IMR-90 (cell line): Measurements from ENCODE around the gene CTSO. TPM values are rescaled to one million over a fixed set of nuclear protein-coding genes. Genes with fewer than 3 reads are reported as not detected.

ENCODE experiments used
- ATAC-seq: fragments of 200-7000 bp; cut with Tn5 transposase; 2 replicates; pipeline ENCODE4 v1.9.1; 2020; ENCODE audit warnings: low read depth, mild to moderate bottlenecking, moderate library complexity
- BruUV-seq: library from RNA; stranded (reverse); fragments of 400-500 nt; replicated peaks from 2 replicates; lab custom pipeline; 2021; lab: Mats Ljungman, UMichigan
- CTCF ChIA-PET: fragments of 300-600 bp; formaldehyde crosslinking; extraction: SDS; loops from one replicate; lab custom pipeline; 2021; ENCODE audit warnings: antibody characterized with exemption; lab: Yijun Ruan, JAX
- POLR2A ChIA-PET: fragments of 300-600 bp; sonication (Branson Sonifier 250); formaldehyde crosslinking; loops from one replicate; lab custom pipeline; 2022; ENCODE audit warnings: antibody characterized with exemption; ENCODE audit not compliant: unreplicated experiment; lab: Charles Lee
- DNase-seq: peaks from one replicate; pipeline ENCODE4 v3.0.0; 2013
- H2AFZ ChIP-seq: replicated peaks from 2 replicates; pipeline ENCODE3; 2013; ENCODE audit warnings: low read length, mild to moderate bottlenecking; ENCODE audit not compliant: poor library complexity
- H2AK5ac ChIP-seq: 2 replicates; pipeline ENCODE4 v1.6.1; 2013; ENCODE audit warnings: low read depth, low read length, inconsistent platforms
- H2AK9ac ChIP-seq: replicated peaks from 2 replicates; pipeline ENCODE3; 2013; ENCODE audit warnings: mild to moderate bottlenecking, low read depth, low read length, moderate library complexity; ENCODE audit not compliant: poor library complexity
- H2BK120ac ChIP-seq: 2 replicates; pipeline ENCODE4 v1.6.1; 2013; ENCODE audit warnings: low read depth, low read length, inconsistent platforms
- H2BK15ac ChIP-seq: 3 replicates; pipeline ENCODE4 v1.6.1; 2013; ENCODE audit warnings: low read depth, low read length, inconsistent platforms
- H2BK20ac ChIP-seq: 2 replicates; pipeline ENCODE4 v1.6.1; 2013; ENCODE audit warnings: low read depth, mild to moderate bottlenecking, inconsistent platforms, low read length, moderate library complexity
- H2BK5ac ChIP-seq: 2 replicates; pipeline ENCODE4 v1.6.1; 2013; ENCODE audit warnings: mild to moderate bottlenecking, low read depth, low read length, inconsistent platforms; ENCODE audit not compliant: poor library complexity, severe bottlenecking
- H3K14ac ChIP-seq: replicated peaks from 2 replicates; pipeline ENCODE4 v1.6.1; 2013; ENCODE audit warnings: low read depth, low read length, inconsistent platforms
- H3K18ac ChIP-seq: 2 replicates; pipeline ENCODE4 v1.6.1; 2013; ENCODE audit warnings: low read depth, low read length, control low read depth
- H3K23ac ChIP-seq: 2 replicates; pipeline ENCODE4 v1.6.1; 2013; ENCODE audit warnings: low read depth, low read length, inconsistent platforms
- H3K27ac ChIP-seq: 2 replicates; pipeline ENCODE4 v1.5.1; 2013; ENCODE audit warnings: mild to moderate bottlenecking, control low read depth, low read length; ENCODE audit not compliant: insufficient read depth
- H3K27me3 ChIP-seq: 2 replicates; pipeline ENCODE4 v1.6.1; 2013; ENCODE audit warnings: low read length; ENCODE audit not compliant: control insufficient read depth, insufficient read depth
- H3K36me3 ChIP-seq: 2 replicates; pipeline ENCODE4 v1.6.1; 2013; ENCODE audit warnings: low read length, mixed read lengths; ENCODE audit not compliant: control insufficient read depth, insufficient read depth
- H3K4ac ChIP-seq: 2 replicates; pipeline ENCODE4 v1.6.1; 2013; ENCODE audit warnings: low read depth, low read length, inconsistent platforms
- H3K4me1 ChIP-seq: 2 replicates; pipeline ENCODE4 v1.6.1; 2013; ENCODE audit warnings: low read length, mixed read lengths; ENCODE audit not compliant: control insufficient read depth, insufficient read depth
- H3K4me2 ChIP-seq: 2 replicates; pipeline ENCODE4 v1.6.1; 2013; ENCODE audit warnings: low read depth, mild to moderate bottlenecking, control low read depth, low read length, moderate library complexity
- H3K4me3 ChIP-seq: 2 replicates; pipeline ENCODE4 v1.5.1; 2013; ENCODE audit warnings: low read depth, mild to moderate bottlenecking, control low read depth, low read length, moderate library complexity; ENCODE audit not compliant: insufficient read depth
- H3K56ac ChIP-seq: 2 replicates; pipeline ENCODE4 v1.6.1; 2013; ENCODE audit warnings: low read length, inconsistent platforms; ENCODE audit not compliant: insufficient read depth; ENCODE audit errors: extremely low read depth
- H3K79me1 ChIP-seq, 2 experiments: 2 replicates each; pipeline ENCODE4 v1.6.1; 2013; ENCODE audit warnings: low read length in 2 of 2, inconsistent platforms in 1 of 2, low read depth in 1 of 2
- H3K9ac ChIP-seq: 2 replicates; pipeline ENCODE4 v1.6.1; 2013; ENCODE audit warnings: low read depth, low read length, control low read depth
- H3K9me1 ChIP-seq: 2 replicates; pipeline ENCODE4 v1.6.1; 2013; ENCODE audit warnings: low read length, inconsistent platforms; ENCODE audit not compliant: insufficient read depth
- H3K9me3 ChIP-seq: 2 replicates; pipeline ENCODE4 v1.6.1; 2013; ENCODE audit warnings: low read length; ENCODE audit not compliant: control insufficient read depth, insufficient read depth
- H4K20me1 ChIP-seq: 2 replicates; pipeline ENCODE4 v1.6.1; 2013; ENCODE audit warnings: low read length, inconsistent platforms; ENCODE audit not compliant: insufficient read depth
- H4K5ac ChIP-seq: 2 replicates; pipeline ENCODE4 v1.6.1; 2013; ENCODE audit warnings: mild to moderate bottlenecking, low read depth, low read length, control low read depth
- H4K8ac ChIP-seq, 2 experiments: 2 replicates each; pipeline ENCODE4 v1.6.1; 2013; ENCODE audit warnings: low read depth in 2 of 2, low read length in 2 of 2, control low read depth in 1 of 2, inconsistent platforms in 1 of 2
- H4K91ac ChIP-seq: 2 replicates; pipeline ENCODE4 v1.6.1; 2013; ENCODE audit warnings: low read depth, low read length, inconsistent platforms; ENCODE audit not compliant: insufficient read depth
- BHLHE40 ChIP-seq: fragments of 150-350 bp; IDR thresholded peaks from 2 replicates; pipeline ENCODE4 v1.6.1; 2016; ENCODE audit warnings: mild to moderate bottlenecking, low read depth, low read length
- CEBPB ChIP-seq: IDR thresholded peaks from 2 replicates; pipeline ENCODE4 v1.6.1; 2012; ENCODE audit warnings: low read depth, low read length, improper control_type of control experiment
- MAFK ChIP-seq: IDR thresholded peaks from 2 replicates; pipeline ENCODE4 v1.6.1; 2012; ENCODE audit warnings: low read depth, low read length, improper control_type of control experiment
- POLR2A ChIP-seq: IDR thresholded peaks from 2 replicates; pipeline ENCODE4 v1.6.1; 2012; ENCODE audit warnings: mild to moderate bottlenecking, low read depth, low read length
- RAD21 ChIP-seq: IDR thresholded peaks from 2 replicates; pipeline ENCODE4 v1.6.1; 2012; ENCODE audit warnings: low read length, improper control_type of control experiment
- RCOR1 ChIP-seq: IDR thresholded peaks from 2 replicates; pipeline ENCODE4 v1.6.1; 2012; ENCODE audit warnings: mild to moderate bottlenecking, low read length, improper control_type of control experiment; ENCODE audit not compliant: insufficient replicate concordance
- WGBS, 2 experiments: methylation state at CpG; one replicate each; pipeline versions ENCODE4 v1.1.5 to v1.1.7; 2013; ENCODE audit warnings: missing lambda C conversion rate in 2 of 2; ENCODE audit not compliant: insufficient read length in 1 of 2; ENCODE audit errors: extremely low coverage in 2 of 2; 5-methylcytosine and 5-hydroxymethylcytosine counted together
- dilution Hi-C: fragments of 300-500 bp; cut with HindIII; formaldehyde crosslinking; loops from one replicate; pipeline ENCODE4 v1.14.3; 2018; ENCODE audit warnings: low sequenced_read_pairs; ENCODE audit not compliant: unreplicated experiment
- in situ Hi-C: fragments of 300-500 bp; cut with MboI; formaldehyde crosslinking; loops from 3 replicates; pipeline ENCODE4 v1.14.3; 2019; ENCODE audit warnings: low sequenced_read_pairs, inconsistent platforms, mixed read lengths
- intact Hi-C: fragments of 100-400 bp; cut with micrococcal nuclease; formaldehyde crosslinking; loops from 2 replicates; pipeline ENCODE4 v1.10.0; 2022
- polyA plus RNA-seq, 3 experiments: library from polyadenylated mRNA; depleted of rRNA; stranded (reverse); fragments of >200 nt; gene quantifications; 2 replicates each; pipeline ENCODE4 v1.2.3, GENCODE V29; 2012; ENCODE audit warnings: low replicate concordance in 1 of 3
- total RNA-seq: library from RNA; depleted of rRNA; stranded (reverse); fragments of >200 nt; gene quantifications from 2 replicates; pipeline ENCODE4 v1.2.3, GENCODE V29; 2012
- TF ChIP-seq, protein P1 (sequence below): fragments of 150-350 bp; IDR thresholded peaks from 2 replicates; pipeline ENCODE4 v1.6.1; 2016; ENCODE audit warnings: low read depth, mild to moderate bottlenecking, low read length, moderate library complexity, borderline replicate concordance
- TF ChIP-seq, protein P2 (sequence below): fragments of 150-350 bp; IDR thresholded peaks from 2 replicates; pipeline ENCODE4 v1.6.1; 2017; ENCODE audit warnings: mild to moderate bottlenecking, antibody characterized with exemption, low read length, low read depth
- TF ChIP-seq, protein P3 (sequence below): conservative IDR thresholded peaks from 2 replicates; pipeline ENCODE4 v1.5.1; 2012; ENCODE audit warnings: mild to moderate bottlenecking, low read depth, low read length, improper control_type of control experiment

Gene CTSO
- total and polyA plus RNA-seq, 2 of the 4 experiments (the other 2 are of a cell fraction), result 2.9 to 3.9 TPM

DNA sequence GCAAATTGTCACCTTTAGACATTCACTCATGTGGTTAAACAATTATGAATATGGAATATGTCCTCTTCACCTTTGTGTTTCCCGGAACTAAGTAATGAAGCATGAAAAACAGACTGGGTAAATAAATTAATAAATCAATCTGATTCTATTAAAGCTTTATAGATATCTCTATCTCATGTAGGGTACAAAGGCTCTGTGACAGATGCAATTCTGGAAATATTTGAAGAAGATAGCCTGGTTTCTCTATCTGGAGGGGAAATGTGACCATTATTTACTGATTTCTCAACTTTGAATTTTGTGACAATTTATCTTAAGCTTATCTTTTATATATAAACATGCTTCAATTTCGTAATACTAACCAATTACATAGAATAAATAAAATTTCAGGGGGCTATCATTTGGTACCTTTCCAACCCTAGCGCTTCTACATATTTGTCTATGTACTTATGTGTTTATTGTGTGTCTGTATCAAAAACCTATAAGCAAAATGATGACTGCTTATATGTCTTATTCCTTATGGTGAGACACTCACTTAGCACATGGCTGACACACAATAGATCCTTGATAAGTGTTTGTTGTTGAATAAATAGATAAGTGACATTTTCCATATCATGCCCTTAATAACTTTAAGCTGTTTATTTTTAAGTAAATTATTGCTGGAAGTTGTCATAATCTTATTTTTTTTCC, 9.9 kb downstream of the CTSO start:
- Histone ChIP-seq H2BK5ac (no peak overlapping the region), H4K20me1 (no peaks in the 10 kb centered on the region), H3K4me1 (peaks cover 6% of the 10 kb centered on the region; the same call in 1 of the 2 replicates), H3K14ac (no peak overlapping the region), H3K27ac (no peak overlapping the region), H2AK5ac (no peak overlapping the region), H2AFZ (no peak overlapping the region), H3K79me1 (no peaks in the 10 kb centered on the region), H4K91ac (no peak overlapping the region), H4K8ac (no peak overlapping the region), H3K9me1 (no peaks in the 10 kb centered on the region), H3K4me3 (no peak overlapping the region), H3K9ac (no peak overlapping the region), H4K5ac (no peak overlapping the region), H3K36me3 (no peaks in the 10 kb centered on the region; the same call in 1 of the 2 replicates), H3K4me2 (no peak overlapping the region), H3K9me3 (no peaks in the 10 kb centered on the region), H3K23ac (no peak overlapping the region), H3K4ac (no peak overlapping the region), H3K18ac (no peak overlapping the region), H3K56ac (no peak overlapping the region), H2BK120ac (no peak overlapping the region), H2AK9ac (no peak overlapping the region), H2BK15ac (no peak overlapping the region), H2BK20ac (no peak overlapping the region), H3K27me3 (no peaks in the 10 kb centered on the region)
- intact Hi-C loops, result no loop called here
- dilution Hi-C loops, result no loop called here
- in situ Hi-C loops, result no loop called here
- TF ChIP-seq CEBPB (no peak), POLR2A (no peak), MAFK (no peak), BHLHE40 (no peak), RAD21 (no peak), RCOR1 (no peak)
- TF ChIP-seq, protein P1, sequence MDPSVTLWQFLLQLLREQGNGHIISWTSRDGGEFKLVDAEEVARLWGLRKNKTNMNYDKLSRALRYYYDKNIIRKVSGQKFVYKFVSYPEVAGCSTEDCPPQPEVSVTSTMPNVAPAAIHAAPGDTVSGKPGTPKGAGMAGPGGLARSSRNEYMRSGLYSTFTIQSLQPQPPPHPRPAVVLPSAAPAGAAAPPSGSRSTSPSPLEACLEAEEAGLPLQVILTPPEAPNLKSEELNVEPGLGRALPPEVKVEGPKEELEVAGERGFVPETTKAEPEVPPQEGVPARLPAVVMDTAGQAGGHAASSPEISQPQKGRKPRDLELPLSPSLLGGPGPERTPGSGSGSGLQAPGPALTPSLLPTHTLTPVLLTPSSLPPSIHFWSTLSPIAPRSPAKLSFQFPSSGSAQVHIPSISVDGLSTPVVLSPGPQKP, result no peak
- TF ChIP-seq, protein P2, sequence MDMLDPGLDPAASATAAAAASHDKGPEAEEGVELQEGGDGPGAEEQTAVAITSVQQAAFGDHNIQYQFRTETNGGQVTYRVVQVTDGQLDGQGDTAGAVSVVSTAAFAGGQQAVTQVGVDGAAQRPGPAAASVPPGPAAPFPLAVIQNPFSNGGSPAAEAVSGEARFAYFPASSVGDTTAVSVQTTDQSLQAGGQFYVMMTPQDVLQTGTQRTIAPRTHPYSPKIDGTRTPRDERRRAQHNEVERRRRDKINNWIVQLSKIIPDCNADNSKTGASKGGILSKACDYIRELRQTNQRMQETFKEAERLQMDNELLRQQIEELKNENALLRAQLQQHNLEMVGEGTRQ, result no peak
- TF ChIP-seq, protein P3, sequence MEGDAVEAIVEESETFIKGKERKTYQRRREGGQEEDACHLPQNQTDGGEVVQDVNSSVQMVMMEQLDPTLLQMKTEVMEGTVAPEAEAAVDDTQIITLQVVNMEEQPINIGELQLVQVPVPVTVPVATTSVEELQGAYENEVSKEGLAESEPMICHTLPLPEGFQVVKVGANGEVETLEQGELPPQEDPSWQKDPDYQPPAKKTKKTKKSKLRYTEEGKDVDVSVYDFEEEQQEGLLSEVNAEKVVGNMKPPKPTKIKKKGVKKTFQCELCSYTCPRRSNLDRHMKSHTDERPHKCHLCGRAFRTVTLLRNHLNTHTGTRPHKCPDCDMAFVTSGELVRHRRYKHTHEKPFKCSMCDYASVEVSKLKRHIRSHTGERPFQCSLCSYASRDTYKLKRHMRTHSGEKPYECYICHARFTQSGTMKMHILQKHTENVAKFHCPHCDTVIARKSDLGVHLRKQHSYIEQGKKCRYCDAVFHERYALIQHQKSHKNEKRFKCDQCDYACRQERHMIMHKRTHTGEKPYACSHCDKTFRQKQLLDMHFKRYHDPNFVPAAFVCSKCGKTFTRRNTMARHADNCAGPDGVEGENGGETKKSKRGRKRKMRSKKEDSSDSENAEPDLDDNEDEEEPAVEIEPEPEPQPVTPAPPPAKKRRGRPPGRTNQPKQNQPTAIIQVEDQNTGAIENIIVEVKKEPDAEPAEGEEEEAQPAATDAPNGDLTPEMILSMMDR, result no peak
- ChIA-PET CTCF (interaction anchor here (1.2 kb wide), 1 partner anchor 10 kb away, joined by 6 read pairs; the partner anchor contains the start of gene CTSO), POLR2A (no interaction called here)
- no CpG with 5 or more reads among the region's 3 CpGs for WGBS, 2 experiments
- no TSS peak for BruUV-seq
- DNase-seq (no peak), ATAC-seq (no peak)
